GM20431 (cell line): ENCODE data around the gene NIP7.

Source experiments
- in situ Hi-C: fragments of 300-500 bp; cut with MseI, MboI; formaldehyde crosslinking; loops from one replicate; pipeline ENCODE4 v1.15.0; 2020; ENCODE audit warnings: low sequenced_read_pairs; ENCODE audit not compliant: unreplicated experiment

The NIP7 gene

GRCh38 chr16:69378760-69379159, 39.2 kb downstream of the NIP7 start:
- in situ Hi-C loops, result no loop called here

DNA sequence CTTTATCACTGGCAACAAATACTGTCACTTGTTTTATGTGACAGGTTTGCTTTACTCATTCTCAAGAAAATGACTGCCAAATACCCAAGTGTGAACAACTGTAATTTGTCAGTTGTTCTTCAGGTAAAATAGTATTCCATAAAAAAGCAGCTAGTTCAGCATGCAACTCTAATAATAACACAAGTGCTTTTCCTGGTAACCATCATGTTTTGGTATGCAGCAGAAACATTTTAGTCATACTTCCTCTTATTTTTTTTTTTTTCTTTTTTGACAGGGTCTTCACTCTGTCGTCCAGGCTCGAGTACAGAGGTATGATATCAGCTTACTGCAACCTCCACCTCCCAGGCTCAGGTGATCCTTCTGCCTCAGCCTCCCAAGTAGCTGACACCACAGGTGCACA, 41.7 kb downstream of the NIP7 start:
- in situ Hi-C loops, result no loop called here

GRCh38 chr16:69382421-69382820, 42.8 kb downstream of the NIP7 start:
- in situ Hi-C loops, result no loop called here

- in situ Hi-C loops, result no loop called here
Observed at GRCh38 chr16:69384974-69385373, 45.4 kb downstream of the NIP7 start.

- in situ Hi-C loops, result no loop called here
Observed at GRCh38 chr16:69386596-69386995, 47.0 kb downstream of the NIP7 start.
